Measurements from ENCODE around the gene FOXP1.

FOXP1 gene

DNA sequence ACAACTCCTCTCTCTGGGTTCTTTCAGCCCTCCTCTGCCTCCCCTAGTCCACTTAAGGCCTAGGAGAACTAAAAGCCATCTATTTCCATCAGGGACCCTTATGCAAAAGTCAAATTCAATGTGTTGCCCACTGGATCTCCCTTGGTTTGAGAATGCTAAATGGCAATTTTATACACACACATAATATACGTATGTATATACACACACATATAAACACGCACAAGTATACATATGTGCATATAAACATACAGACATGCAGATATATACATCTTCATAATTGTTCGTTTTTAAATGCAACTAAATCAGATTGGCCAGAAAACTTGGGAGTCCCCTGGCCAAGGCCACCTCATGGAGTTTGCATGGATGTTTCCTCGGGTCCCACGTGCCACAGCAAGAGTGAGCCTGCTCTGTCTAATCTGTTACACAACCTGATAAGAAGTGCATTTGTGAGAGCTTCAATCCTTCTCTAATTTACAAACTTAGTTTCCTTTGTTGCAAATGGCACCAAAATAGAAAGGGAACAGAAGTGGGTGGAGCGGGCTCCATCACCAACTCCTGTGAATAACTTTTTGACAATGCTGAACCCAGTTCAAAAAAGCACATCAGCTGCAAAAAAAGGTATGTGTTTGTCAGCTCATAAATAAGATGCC is 84.2 kb downstream of the FOXP1 start:
- H4K20me1 ChIP-seq (ENCODE audit: low read depth, low read length): no peaks in the 10 kb centered on the region
- H3K36me3 ChIP-seq (ENCODE audit: low read length): no peaks in the 10 kb centered on the region
- H3K4me3 ChIP-seq (ENCODE audit: insufficient read depth, low read length, poor library complexity, severe bottlenecking): no peak overlapping the region
- no peaks in the 10 kb centered on the region for H3F3A ChIP-seq (ENCODE audit: insufficient read depth)
- no peaks in the 10 kb centered on the region for H3K27me3 ChIP-seq (ENCODE audit: low read length)
- H2AFZ ChIP-seq (ENCODE audit: low read depth, low read length, severe bottlenecking): no peak overlapping the region
- no peaks in the 10 kb centered on the region for H3K9me3 ChIP-seq (ENCODE audit: insufficient read depth, low read length)
- no peaks in the 10 kb centered on the region for H3K9me2 ChIP-seq (replicated peaks; ENCODE audit: insufficient read depth, low read length)
- no peak for TF ChIP-seq CTCF (IDR thresholded peaks at IDR 0.05; ENCODE audit: insufficient read depth, low read length, poor library complexity, severe bottlenecking)
- no peak for TF ChIP-seq EZH2phosphoT487 (conservative IDR thresholded peaks at IDR 0.05; ENCODE audit: low read length)
- H3K79me2 ChIP-seq (ENCODE audit: insufficient read depth, low read length): no peaks in the 10 kb centered on the region
- H3K4me2 ChIP-seq (ENCODE audit: low read depth, low read length, poor library complexity, severe bottlenecking): no peak overlapping the region
- no peak overlapping the region for H3K9ac ChIP-seq (ENCODE audit: low read length)
- H3K27ac ChIP-seq (ENCODE audit: low read depth, low read length): no peak overlapping the region

GRCh38 chr3:71498543-71498942 is 85.0 kb downstream of the FOXP1 start:
- Histone ChIP-seq H3K36me3 (ENCODE audit: low read length) (no peaks in the 10 kb centered on the region), H3K9ac (ENCODE audit: low read length) (no peak overlapping the region), H3K4me3 (ENCODE audit: insufficient read depth, low read length, poor library complexity, severe bottlenecking) (no peak overlapping the region), H3K79me2 (ENCODE audit: insufficient read depth, low read length) (no peaks in the 10 kb centered on the region), H3K27ac (ENCODE audit: low read depth, low read length) (no peak overlapping the region), H3F3A (ENCODE audit: insufficient read depth) (no peaks in the 10 kb centered on the region), H3K9me2 (replicated peaks; ENCODE audit: insufficient read depth, low read length) (no peaks in the 10 kb centered on the region), H3K9me3 (ENCODE audit: insufficient read depth, low read length) (no peaks in the 10 kb centered on the region), H3K27me3 (ENCODE audit: low read length) (no peaks in the 10 kb centered on the region), H4K20me1 (ENCODE audit: low read depth, low read length) (no peaks in the 10 kb centered on the region), H3K4me2 (ENCODE audit: low read depth, low read length, poor library complexity, severe bottlenecking) (no peak overlapping the region), H2AFZ (ENCODE audit: low read depth, low read length, severe bottlenecking) (no peak overlapping the region)
- no peak for TF ChIP-seq CTCF (IDR thresholded peaks at IDR 0.05; ENCODE audit: insufficient read depth, low read length, poor library complexity, severe bottlenecking)
- no peak for TF ChIP-seq EZH2phosphoT487 (conservative IDR thresholded peaks at IDR 0.05; ENCODE audit: low read length)

GRCh38 chr3:71497971-71498444 is 85.5 kb downstream of the FOXP1 start:
- no peaks in the 10 kb centered on the region for H3K9me3 ChIP-seq (ENCODE audit: insufficient read depth, low read length)
- no peaks in the 10 kb centered on the region for H3K79me2 ChIP-seq (ENCODE audit: insufficient read depth, low read length)
- no peaks in the 10 kb centered on the region for H3F3A ChIP-seq (ENCODE audit: insufficient read depth)
- TF ChIP-seq EZH2phosphoT487 (conservative IDR thresholded peaks at IDR 0.05; ENCODE audit: low read length): no peak
- no peak for TF ChIP-seq CTCF (IDR thresholded peaks at IDR 0.05; ENCODE audit: insufficient read depth, low read length, poor library complexity, severe bottlenecking)
- H2AFZ ChIP-seq (ENCODE audit: low read depth, low read length, severe bottlenecking): no peak overlapping the region
- no peaks in the 10 kb centered on the region for H3K27me3 ChIP-seq (ENCODE audit: low read length)
- no peaks in the 10 kb centered on the region for H3K36me3 ChIP-seq (ENCODE audit: low read length)
- H3K9ac ChIP-seq (ENCODE audit: low read length): no peak overlapping the region
- H3K9me2 ChIP-seq (replicated peaks; ENCODE audit: insufficient read depth, low read length): no peaks in the 10 kb centered on the region
- H4K20me1 ChIP-seq (ENCODE audit: low read depth, low read length): no peaks in the 10 kb centered on the region
- H3K27ac ChIP-seq (ENCODE audit: low read depth, low read length): no peak overlapping the region
- no peak overlapping the region for H3K4me3 ChIP-seq (ENCODE audit: insufficient read depth, low read length, poor library complexity, severe bottlenecking)
- H3K4me2 ChIP-seq (ENCODE audit: low read depth, low read length, poor library complexity, severe bottlenecking): no peak overlapping the region

All from SU-DHL-6 (cell line).